Endometrial microvascular endothelial cells (primary cell): ENCODE measurements around the gene ACP1. TPM values are rescaled to one million over a fixed set of nuclear protein-coding genes. Genes with fewer than 3 reads are reported as not detected.

Experiments
- in situ Hi-C: cut with HindIII; loops from 2 replicates; pipeline ENCODE4 v1.10.0; 2017; ENCODE audit warnings: low sequenced_read_pairs, low pct_unique_long_range_greater_than_20kb; ENCODE audit errors: inconsistent ontology term
- total RNA-seq: library from RNA; depleted of rRNA; stranded (reverse); fragments of >200 nt; gene quantifications from one replicate; pipeline ENCODE4 v1.2.3, GENCODE V29; 2015; ENCODE audit errors: inconsistent ontology term

The ACP1 gene
- total RNA-seq, 1 donor from 2014 or later: 96.2 TPM

GRCh38 chr2:275466-275865 is 10.7 kb downstream of the ACP1 start:
- in situ Hi-C loops: no loop called here

GRCh38 chr2:278312-278926 is 13.7 kb downstream of the ACP1 start:
- in situ Hi-C loops: no loop called here

DNA sequence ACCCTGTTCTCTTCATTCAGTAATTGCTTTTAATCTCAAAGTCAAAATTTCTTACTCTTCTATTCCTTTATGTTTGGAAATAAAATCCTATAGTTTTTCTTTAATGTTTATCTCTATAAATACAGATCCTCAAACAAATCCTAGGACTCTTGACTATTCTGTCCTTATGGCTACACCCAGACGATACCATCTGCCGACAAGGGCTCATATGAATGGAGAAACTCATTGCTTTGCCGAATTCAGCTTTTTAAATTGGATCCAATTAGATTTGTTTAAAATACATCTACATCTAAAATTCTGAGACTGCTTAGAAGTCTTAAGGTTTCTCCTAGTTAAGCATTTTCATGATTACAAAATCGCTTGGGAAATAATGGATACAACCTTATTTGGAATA is 14.2 kb downstream of the ACP1 start:
- in situ Hi-C loops: no loop called here

DNA sequence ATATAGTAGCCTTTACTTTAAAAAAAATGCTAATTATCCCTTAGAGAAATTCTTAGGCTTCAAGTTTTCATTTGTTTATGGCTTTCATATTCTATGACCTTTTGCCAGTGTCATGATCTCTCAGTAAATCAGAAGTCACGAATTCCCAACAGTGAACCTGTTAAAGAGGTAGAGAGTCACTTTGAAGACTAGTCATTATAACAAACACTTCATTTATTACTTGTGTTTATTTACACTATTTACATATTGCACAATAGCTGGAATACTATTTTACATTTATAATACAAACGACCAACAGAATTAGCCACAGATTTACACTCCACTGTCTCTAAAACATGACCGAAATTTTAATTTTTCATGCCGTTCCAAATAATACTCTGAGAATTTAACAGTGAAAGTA is 14.6 kb downstream of the ACP1 start:
- in situ Hi-C loops: no loop called here

DNA sequence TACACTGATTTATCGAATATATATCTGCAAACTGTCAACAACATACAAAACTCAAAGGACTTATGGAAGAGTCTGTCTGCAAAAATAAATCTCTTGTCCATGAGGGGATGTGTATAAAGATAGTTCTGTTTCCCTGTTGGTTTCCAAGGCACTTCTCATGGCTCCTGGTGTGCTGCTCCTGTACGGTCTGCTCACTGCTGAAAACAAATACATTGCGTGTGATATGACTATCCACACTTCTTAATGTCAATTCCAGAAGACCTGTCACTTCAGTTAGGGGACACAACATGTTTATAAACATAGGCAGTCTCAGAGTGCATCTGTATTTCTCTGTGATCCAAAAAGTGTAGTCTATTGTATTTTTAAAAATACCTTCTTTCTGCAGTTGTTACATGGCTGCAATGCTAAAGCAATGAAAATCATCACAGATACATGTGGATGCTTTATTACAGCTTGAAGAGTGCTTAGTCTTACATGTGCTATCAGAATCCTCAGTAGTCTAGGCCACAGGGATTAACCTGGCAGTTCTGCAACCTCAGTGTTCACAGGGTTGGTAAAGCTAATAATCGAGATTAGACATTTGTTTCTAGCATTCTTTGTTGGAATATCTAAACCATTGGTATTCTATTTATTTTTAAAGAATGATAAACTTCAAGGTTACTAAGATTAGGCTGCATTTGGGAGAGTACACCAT is 15.4 kb downstream of the ACP1 start:
- in situ Hi-C loops: no loop called here

DNA sequence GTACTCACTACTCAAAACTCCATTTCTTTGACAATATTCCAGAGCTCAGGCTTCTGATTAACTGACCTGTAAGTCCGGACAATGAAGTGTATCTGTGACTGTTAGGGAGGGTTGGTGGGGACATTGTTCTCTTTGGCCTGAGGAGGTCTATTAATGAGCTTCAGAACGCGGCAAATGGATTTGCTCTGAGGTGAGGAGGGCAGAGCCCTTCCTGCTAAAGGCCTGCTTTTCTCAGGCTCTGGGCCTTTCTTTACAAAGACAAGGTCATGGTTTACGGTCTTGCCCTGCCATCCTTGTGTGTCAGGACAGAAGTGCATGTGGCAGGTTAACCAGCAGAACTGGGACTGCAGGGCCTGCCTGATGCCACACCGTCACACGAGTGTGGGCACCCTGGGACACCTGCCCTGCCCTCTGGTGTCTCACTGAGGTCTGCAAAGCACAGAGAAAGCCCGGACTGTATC is 15.9 kb downstream of the ACP1 start:
- in situ Hi-C loops: no loop called here

GRCh38 chr2:281381-281780 is 16.6 kb downstream of the ACP1 start:
- in situ Hi-C loops: no loop called here

DNA sequence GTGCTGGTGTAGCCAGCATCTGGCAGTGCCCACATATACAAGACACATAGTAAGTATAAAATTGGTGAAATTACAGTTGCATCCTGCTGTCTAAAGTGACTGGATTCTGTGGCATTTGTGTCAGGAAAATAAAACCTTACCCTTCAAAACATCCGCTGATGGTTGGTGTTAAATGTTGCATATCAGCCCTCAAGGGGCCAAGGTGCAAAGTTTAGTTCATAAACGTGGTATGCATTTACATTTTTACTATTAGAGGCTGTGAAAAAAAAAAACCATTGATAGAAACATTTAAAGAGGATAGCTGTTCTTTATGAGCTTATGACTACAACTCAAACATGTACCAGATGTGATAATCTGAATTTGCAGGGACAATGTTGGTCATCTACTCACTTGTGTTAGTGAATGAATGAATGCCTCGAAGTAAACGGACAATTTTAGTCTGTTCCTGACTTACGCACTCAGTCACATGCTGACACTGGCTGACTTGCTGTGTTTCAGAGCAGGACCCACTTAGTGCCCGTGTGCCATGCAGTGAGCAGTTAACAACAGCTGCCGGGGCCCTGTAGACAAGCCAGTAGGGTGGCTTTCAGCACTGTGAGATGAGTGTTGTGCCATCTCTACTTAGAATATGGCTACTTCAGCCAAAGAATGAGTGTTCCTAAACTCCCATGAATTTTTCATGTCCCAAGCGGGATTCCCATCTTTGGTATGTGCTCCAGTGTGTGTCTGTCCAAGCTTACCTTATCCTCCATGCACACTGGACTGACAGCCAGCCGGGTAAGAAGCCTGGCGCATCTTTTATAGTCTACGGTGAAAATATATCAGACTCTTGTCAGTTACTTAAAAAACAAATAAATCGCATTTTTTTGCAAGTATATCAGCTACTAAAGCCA is 17.9 kb downstream of the ACP1 start:
- in situ Hi-C loops: no loop called here

GRCh38 chr2:283996-284794 is 19.4 kb downstream of the ACP1 start:
- in situ Hi-C loops: no loop called here

GRCh38 chr2:284896-285492 is 20.2 kb downstream of the ACP1 start:
- in situ Hi-C loops: no loop called here

DNA sequence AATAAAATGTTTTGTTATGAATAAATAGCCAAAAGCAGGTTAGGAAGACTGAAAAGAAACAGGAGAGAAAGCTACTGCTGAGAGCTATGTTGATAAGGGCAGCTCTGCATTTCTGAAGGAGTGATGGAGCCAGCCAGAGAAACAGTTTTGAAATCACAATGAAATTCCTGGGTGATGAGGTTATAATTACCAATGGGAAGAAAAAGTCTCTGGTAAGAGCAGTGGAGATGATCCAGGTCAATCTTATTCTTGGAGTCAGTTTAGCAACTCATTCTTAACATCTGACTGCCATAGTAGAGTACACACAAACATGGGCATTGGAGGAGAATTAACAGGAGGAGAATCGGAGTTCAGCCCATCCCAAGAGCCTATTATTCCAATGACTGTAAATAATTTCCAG is 20.8 kb downstream of the ACP1 start:
- in situ Hi-C loops: no loop called here

- in situ Hi-C loops: no loop called here
Measured at GRCh38 chr2:286035-286434, 21.3 kb downstream of the ACP1 start.

GRCh38 chr2:286774-287392 is 22.1 kb downstream of the ACP1 start:
- in situ Hi-C loops: no loop called here

DNA sequence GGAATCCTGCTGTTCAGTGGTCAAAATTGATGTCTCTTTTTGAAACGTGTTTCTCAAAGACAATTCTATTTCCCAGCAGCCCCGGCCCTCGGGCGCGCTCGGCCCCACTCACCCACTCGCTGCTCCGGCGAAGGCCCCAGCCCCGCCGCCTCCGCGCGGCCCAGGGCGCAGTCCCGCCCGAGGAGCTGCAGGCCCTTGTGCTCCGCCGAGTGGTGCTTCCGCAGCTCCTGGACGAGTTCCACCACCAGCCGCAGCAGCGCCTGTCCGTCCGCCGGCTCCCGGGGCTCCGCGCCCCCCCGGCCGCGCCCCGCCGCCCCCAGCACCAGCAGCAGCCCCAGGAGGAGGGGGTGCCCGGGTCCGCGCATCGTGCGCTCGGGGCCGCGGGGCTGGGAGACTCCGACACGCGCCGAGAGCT is 22.7 kb downstream of the ACP1 start:
- in situ Hi-C loops: no loop called here

DNA sequence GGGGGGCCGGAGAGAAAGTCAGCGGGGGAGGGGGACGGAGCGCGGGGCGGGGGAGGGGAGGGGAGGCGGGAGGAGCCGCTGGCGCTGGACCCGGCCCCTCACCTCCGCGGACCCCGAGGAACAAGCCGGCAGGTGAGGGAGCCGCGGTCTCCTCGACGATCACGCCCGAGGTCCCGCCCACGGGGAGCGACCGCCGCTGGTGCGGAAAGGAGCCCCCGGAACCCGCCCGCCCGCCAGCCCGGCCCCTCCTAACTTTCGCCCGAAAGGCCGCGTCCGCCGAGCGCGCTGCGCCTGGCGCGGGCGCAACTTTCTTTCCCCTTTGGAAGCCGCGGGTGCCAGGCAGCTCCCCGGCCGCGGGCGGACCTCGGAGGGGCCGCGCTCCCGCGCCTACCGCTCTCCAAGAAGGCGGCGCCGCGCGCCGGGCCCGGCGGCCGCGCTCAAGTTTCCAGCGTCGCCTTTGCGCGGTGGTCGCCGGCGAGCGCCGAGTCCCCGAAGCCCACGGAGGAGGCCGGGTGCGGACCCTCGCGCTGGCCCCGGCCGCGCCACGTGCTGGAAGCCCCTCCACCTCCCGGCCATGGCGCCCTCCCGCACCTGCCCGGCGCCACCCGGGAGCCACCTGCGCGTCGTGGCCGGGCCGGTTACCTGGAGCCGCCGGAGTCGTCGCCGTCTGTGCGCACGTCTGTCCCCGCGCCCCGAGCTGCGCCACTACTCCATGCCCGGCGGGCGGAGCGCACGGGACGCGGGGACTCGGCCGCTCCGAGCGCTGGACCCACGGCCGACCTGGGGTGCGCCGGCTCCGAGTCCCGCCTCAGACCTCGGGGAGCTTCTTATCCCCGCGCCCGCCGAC is 23.4 kb downstream of the ACP1 start, which contains the start of gene ALKAL2:
ALKAL2 (minus strand) TSS at position 181 of the 847 bp plus-strand sequence. CDS start 256 bp downstream, outside the sequence.
- in situ Hi-C loops: no loop called here

DNA sequence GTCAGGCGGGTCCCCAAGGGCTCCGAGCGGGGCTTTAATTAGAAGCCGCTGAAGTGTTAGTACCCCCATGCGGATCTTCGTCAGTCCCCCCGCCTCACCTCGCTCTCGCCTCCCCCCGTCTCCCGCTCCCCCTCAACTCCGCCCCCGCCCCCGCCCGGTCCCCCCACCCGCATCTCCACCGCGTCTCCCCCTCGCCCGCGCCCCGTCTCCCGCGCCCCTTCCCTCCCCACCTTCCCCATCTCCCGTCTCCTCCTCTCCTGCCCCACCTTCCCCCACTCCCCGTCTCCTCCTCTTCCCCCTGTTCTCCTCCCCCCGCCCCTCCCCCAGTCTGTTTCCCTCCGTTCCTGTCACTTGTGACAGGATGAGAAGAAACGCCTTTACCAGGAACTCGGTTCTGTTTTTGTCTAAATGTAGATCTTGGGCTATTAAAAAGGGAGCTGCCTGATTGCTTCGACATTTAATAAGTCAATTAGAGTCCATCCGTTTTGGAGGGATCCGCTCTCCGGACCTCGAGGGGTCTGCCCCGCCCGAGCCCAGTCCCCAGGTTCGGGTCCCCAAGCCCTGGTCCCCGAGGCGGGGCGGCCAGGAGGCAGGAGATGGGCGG is 24.1 kb downstream of the ACP1 start:
- in situ Hi-C loops: no loop called here
